ENCODE results near the gene GFRAL.

The GFRAL gene

DNA sequence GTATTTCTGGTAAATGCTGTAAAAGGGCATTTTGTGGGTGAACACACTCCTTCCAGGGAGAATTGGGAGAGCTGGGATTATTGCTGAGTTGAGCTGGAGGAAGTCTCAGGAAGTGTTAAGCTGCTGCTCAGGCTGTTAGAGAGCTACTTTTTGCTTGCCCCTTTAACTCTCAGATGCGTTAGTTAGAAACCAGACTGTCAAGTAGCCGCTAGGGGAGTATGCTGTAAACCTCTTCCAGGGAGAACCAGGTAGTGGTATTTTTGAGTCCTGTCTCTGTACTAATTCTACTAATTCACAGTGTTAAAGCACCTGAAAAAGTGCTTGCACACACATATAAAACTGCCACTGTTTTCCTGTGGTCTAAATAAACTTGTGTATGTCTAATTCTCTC lies 6.6 kb upstream of the GFRAL start:
- Histone ChIP-seq H3K4me3 (ENCODE audit: low read length) (no peak overlapping the region), H3K27me3 (ENCODE audit: control insufficient read depth, insufficient read depth, low read length) (no peaks in the 10 kb centered on the region), H3K27ac (ENCODE audit: low read length) (no peak overlapping the region), H3K36me3 (ENCODE audit: control insufficient read depth, insufficient read depth, low read length) (no peaks in the 10 kb centered on the region), H3K9me3 (ENCODE audit: control insufficient read depth, insufficient read depth, low read length) (no peaks in the 10 kb centered on the region), H3K4me1 (ENCODE audit: control insufficient read depth, insufficient read depth, low read length) (no peaks in the 10 kb centered on the region)
- no peak for DNase-seq (ENCODE audit: low read depth, low spot score)
- no CpG with 5 or more reads among the region's 2 CpGs for WGBS (ENCODE audit: insufficient coverage, insufficient read length)

DNA sequence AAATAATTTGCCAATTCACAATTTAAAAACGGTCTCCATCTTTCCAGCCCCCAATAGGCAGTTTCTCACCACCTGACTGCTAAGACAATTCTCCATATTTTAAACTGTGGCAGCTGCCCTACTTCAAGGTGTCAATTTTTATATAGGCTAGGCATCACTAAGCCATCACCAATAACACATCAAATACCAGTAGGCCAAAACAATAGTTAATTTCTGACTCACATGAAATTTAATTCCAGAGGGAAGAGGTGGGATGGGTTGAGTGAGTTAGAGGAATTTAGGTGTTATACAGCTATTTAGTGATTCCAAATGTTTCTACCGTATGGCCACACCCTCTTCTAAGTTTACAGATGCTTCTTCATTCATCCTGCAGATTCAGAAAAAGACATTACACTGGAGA lies 49.9 kb downstream of the GFRAL start:
- no CpG with 5 or more reads among the region's 2 CpGs for WGBS (ENCODE audit: insufficient coverage, insufficient read length)
- Histone ChIP-seq H3K4me1 (ENCODE audit: control insufficient read depth, insufficient read depth, low read length) (no peaks in the 10 kb centered on the region), H3K27ac (ENCODE audit: low read length) (no peak overlapping the region), H3K9me3 (ENCODE audit: control insufficient read depth, insufficient read depth, low read length) (no peaks in the 10 kb centered on the region), H3K4me3 (ENCODE audit: low read length) (no peak overlapping the region), H3K27me3 (ENCODE audit: control insufficient read depth, insufficient read depth, low read length) (no peaks in the 10 kb centered on the region), H3K36me3 (ENCODE audit: control insufficient read depth, insufficient read depth, low read length) (no peaks in the 10 kb centered on the region)
- no peak for DNase-seq (ENCODE audit: low read depth, low spot score)

DNA sequence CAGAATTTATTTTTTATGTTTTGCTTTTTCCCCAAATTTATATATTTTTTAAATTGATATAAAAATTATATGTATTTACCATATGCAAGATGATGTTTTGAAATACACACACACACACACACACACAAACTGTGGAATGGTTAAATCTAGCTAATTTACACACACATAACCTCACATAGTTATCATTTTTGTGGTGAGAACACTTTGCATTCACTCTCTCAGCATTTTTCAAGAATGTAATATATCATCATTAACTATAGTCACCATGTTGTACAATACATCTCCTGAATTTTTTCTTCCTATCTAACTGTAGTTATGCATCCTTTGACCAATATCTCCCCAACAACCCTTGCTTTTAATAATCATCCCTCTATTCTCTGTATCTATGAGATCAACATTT lies 52.2 kb downstream of the GFRAL start:
- no peaks in the 10 kb centered on the region; the same call in 1 of the 2 replicates for H3K9me3 ChIP-seq (ENCODE audit: control insufficient read depth, insufficient read depth, low read length)
- no peaks in the 10 kb centered on the region for H3K4me1 ChIP-seq (ENCODE audit: control insufficient read depth, insufficient read depth, low read length)
- H3K27me3 ChIP-seq (ENCODE audit: control insufficient read depth, insufficient read depth, low read length), result no peaks in the 10 kb centered on the region
- H3K36me3 ChIP-seq (ENCODE audit: control insufficient read depth, insufficient read depth, low read length), result no peaks in the 10 kb centered on the region
- H3K4me3 ChIP-seq (ENCODE audit: low read length), result no peak overlapping the region
- DNase-seq (ENCODE audit: low read depth, low spot score), result no peak
- H3K27ac ChIP-seq (ENCODE audit: low read length), result no peak overlapping the region

DNA sequence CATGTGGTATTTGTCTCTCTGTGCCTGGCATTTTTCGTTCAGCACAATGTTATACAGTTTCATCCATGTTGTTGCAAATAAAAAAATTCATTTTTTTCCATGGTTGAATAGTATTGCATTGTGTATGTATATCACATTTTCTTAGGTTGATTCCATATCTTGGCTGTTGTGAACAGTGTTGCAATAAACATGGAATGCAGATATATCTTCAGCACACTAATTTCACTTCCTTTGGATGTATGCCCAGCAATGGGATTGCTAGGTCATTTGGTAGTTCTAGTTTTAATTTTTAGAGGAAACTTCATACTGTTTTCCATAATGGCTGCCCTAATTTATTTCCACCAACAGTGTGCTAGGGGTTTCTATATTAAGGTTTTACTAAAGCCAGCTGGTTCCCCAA lies 52.6 kb downstream of the GFRAL start:
- Histone ChIP-seq H3K27ac (ENCODE audit: low read length) (no peak overlapping the region), H3K27me3 (ENCODE audit: control insufficient read depth, insufficient read depth, low read length) (no peaks in the 10 kb centered on the region), H3K4me1 (ENCODE audit: control insufficient read depth, insufficient read depth, low read length) (no peaks in the 10 kb centered on the region), H3K9me3 (ENCODE audit: control insufficient read depth, insufficient read depth, low read length) (no peaks in the 10 kb centered on the region; the same call in 1 of the 2 replicates), H3K36me3 (ENCODE audit: control insufficient read depth, insufficient read depth, low read length) (no peaks in the 10 kb centered on the region), H3K4me3 (ENCODE audit: low read length) (no peak overlapping the region)
- no CpG with 5 or more reads among the region's 1 CpG for WGBS (ENCODE audit: insufficient coverage, insufficient read length)
- DNase-seq (ENCODE audit: low read depth, low spot score), result no peak

DNA sequence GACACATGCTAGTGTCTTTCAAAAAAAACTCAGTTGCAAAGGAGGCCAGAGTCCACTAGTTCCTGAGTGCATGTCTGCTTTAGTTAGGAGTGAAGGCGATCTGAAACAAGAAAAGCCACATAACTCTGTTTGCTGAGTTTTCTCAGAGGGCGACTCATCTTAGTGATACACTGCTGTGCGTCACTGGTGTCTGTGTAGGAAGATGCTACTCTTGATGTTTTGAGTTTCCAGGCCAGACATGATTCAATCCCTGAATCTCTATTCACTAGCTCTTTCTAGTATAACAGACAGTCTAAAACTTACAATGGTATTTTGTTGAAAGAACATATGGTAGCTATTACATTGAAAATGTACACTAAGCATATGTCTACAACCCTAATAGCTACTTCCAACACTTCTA lies 60.9 kb downstream of the GFRAL start:
- no CpG with 5 or more reads among the region's 3 CpGs for WGBS (ENCODE audit: insufficient coverage, insufficient read length)
- no peaks in the 10 kb centered on the region for H3K4me1 ChIP-seq (ENCODE audit: control insufficient read depth, insufficient read depth, low read length)
- no peaks in the 10 kb centered on the region for H3K27me3 ChIP-seq (ENCODE audit: control insufficient read depth, insufficient read depth, low read length)
- H3K36me3 ChIP-seq (ENCODE audit: control insufficient read depth, insufficient read depth, low read length), result no peaks in the 10 kb centered on the region
- H3K4me3 ChIP-seq (ENCODE audit: low read length), result no peak overlapping the region
- H3K27ac ChIP-seq (ENCODE audit: low read length), result no peak overlapping the region
- no peak for DNase-seq (ENCODE audit: low read depth, low spot score)
- H3K9me3 ChIP-seq (ENCODE audit: control insufficient read depth, insufficient read depth, low read length), result no peaks in the 10 kb centered on the region; the same call in 1 of the 2 replicates

DNA sequence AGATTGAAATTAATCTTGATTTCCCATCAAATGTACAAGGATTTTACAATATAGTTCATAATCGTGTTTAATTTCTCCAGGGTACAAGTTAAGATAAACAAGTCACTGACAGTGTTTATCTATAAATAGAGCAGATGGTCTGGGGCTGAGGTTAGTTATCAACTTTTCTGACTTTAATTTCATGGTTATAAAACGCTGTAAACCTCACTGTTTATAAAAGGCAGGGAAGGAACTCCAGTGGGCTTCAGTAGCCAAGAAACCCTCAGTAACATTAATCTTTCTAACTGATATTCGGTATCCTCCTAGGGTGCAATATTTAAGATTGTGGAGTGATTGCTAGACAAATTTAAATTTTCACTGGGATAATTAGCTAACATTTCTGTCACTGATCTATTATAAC lies 68.6 kb downstream of the GFRAL start:
- Histone ChIP-seq H3K4me1 (ENCODE audit: control insufficient read depth, insufficient read depth, low read length) (no peaks in the 10 kb centered on the region), H3K36me3 (ENCODE audit: control insufficient read depth, insufficient read depth, low read length) (no peaks in the 10 kb centered on the region), H3K9me3 (ENCODE audit: control insufficient read depth, insufficient read depth, low read length) (no peaks in the 10 kb centered on the region), H3K27ac (ENCODE audit: low read length) (no peak overlapping the region), H3K4me3 (ENCODE audit: low read length) (no peak overlapping the region), H3K27me3 (ENCODE audit: control insufficient read depth, insufficient read depth, low read length) (no peaks in the 10 kb centered on the region)
- WGBS (ENCODE audit: insufficient coverage, insufficient read length), result no CpG with 5 or more reads among the region's 3 CpGs
- DNase-seq (ENCODE audit: low read depth, low spot score), result no peak

DNA sequence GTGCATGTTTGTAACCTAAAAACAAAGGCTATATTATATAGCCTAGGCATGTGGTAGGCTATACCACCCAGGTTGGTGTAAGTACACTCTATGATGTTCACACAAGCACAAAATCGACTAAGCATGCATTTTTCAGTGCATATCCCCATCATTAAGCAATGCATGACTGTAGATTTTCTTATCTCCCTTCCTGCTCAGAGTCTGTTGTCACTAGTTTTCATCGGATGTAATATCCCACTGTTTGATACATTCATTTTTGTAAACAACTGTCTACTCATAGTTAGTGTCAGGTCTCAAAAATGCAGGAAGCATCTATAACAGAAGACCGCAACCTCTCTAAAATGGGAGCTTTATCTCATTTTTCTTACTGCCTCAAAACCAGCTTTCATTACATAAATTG lies 70.7 kb downstream of the GFRAL start:
- H3K4me1 ChIP-seq (ENCODE audit: control insufficient read depth, insufficient read depth, low read length), result no peaks in the 10 kb centered on the region
- H3K4me3 ChIP-seq (ENCODE audit: low read length), result no peak overlapping the region
- WGBS (ENCODE audit: insufficient coverage, insufficient read length), result no CpG with 5 or more reads among the region's 3 CpGs
- no peaks in the 10 kb centered on the region for H3K27me3 ChIP-seq (ENCODE audit: control insufficient read depth, insufficient read depth, low read length)
- H3K36me3 ChIP-seq (ENCODE audit: control insufficient read depth, insufficient read depth, low read length), result no peaks in the 10 kb centered on the region
- H3K9me3 ChIP-seq (ENCODE audit: control insufficient read depth, insufficient read depth, low read length), result no peaks in the 10 kb centered on the region
- DNase-seq (ENCODE audit: low read depth, low spot score), result no peak
- no peak overlapping the region for H3K27ac ChIP-seq (ENCODE audit: low read length)

DNA sequence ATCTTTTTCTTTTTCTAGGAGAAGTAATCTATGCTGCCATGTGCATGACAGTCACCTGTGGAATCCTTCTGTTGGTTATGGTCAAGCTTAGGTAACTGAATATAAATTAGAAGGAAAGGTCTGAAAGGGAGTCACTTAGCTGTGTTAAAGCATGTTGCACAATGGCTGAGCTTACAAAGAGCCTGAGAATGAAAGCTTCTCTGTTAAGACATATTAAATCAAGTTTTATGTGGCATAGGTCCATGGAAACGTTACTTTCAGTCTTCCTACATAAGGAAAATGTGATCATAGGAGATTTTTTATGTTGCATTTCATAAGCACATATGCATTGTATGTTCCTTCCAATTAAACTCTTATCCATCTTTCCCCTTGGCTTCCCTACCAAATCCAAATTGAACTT lies 72.1 kb downstream of the GFRAL start:
- Histone ChIP-seq H3K4me3 (ENCODE audit: low read length) (no peak overlapping the region), H3K4me1 (ENCODE audit: control insufficient read depth, insufficient read depth, low read length) (no peaks in the 10 kb centered on the region), H3K36me3 (ENCODE audit: control insufficient read depth, insufficient read depth, low read length) (no peaks in the 10 kb centered on the region), H3K9me3 (ENCODE audit: control insufficient read depth, insufficient read depth, low read length) (no peaks in the 10 kb centered on the region), H3K27me3 (ENCODE audit: control insufficient read depth, insufficient read depth, low read length) (no peaks in the 10 kb centered on the region), H3K27ac (ENCODE audit: low read length) (no peak overlapping the region)
- no peak for DNase-seq (ENCODE audit: low read depth, low spot score)
- WGBS (ENCODE audit: insufficient coverage, insufficient read length), result no CpG with 5 or more reads among the region's 1 CpG

DNA sequence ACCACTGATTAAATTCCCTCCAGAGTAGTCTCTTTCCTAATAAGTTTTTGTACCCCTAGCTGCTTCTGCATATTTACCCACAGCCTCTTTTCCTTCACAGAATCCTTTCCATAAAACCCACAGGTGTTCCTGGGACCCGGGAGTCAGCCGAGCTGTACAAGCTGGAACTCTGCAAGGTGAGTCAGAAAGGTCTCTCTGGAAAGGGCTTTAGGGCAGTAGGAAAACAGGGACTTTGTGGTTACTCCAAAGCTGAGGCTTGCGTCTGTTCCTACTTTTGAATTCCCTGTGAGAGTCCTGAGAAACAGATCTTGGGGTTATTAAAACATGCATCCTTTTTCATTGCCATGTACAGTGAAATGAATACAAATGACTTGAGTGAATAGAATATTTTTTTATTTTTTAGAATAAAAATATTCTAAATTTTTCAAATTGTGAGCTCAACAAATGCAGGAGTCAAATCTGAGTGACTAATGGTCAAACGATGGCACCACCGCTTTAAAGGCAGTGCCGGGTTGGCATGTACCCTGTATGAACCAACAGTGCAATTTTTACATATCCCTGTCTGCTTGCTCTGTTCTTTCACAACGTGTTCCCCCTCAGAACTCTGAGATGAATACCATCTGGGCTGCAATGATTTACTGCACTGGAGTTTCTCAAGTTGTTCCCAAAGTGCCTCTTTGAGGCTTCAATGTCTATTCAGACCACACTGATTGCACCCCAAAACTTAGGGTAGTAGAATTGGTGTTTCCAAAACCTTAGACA lies 78.4 kb downstream of the GFRAL start:
- Histone ChIP-seq H3K9me3 (ENCODE audit: control insufficient read depth, insufficient read depth, low read length) (no peaks in the 10 kb centered on the region), H3K4me3 (ENCODE audit: low read length) (no peak overlapping the region), H3K27me3 (ENCODE audit: control insufficient read depth, insufficient read depth, low read length) (no peaks in the 10 kb centered on the region), H3K36me3 (ENCODE audit: control insufficient read depth, insufficient read depth, low read length) (no peaks in the 10 kb centered on the region), H3K4me1 (ENCODE audit: control insufficient read depth, insufficient read depth, low read length) (no peaks in the 10 kb centered on the region), H3K27ac (ENCODE audit: low read length) (no peak overlapping the region)
- WGBS (ENCODE audit: insufficient coverage, insufficient read length), result no CpG with 5 or more reads among the region's 7 CpGs
- DNase-seq (ENCODE audit: low read depth, low spot score), result no peak

DNA sequence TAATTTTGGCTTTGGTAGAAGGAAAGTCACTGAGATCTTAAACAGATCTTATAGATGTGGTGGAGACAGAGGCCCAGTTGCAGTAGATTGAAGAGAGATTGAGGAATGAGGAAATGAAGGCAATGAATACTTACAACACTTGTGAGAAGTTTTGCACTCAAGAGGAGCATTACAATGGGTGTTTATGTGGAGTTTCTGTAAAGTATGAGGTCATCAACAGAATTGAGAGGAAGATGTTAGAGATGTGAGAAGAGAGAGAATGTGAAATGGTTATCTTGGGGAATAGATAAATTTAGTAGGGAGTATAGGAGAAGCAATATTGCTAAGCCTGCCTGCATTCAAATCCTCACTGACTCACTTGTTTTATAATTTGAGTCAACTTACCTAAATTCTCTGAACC lies 83.4 kb downstream of the GFRAL start:
- Histone ChIP-seq H3K4me3 (ENCODE audit: low read length) (no peak overlapping the region), H3K9me3 (ENCODE audit: control insufficient read depth, insufficient read depth, low read length) (no peaks in the 10 kb centered on the region), H3K27ac (ENCODE audit: low read length) (no peak overlapping the region), H3K27me3 (ENCODE audit: control insufficient read depth, insufficient read depth, low read length) (no peaks in the 10 kb centered on the region), H3K4me1 (ENCODE audit: control insufficient read depth, insufficient read depth, low read length) (no peaks in the 10 kb centered on the region), H3K36me3 (ENCODE audit: control insufficient read depth, insufficient read depth, low read length) (no peaks in the 10 kb centered on the region)
- no peak for DNase-seq (ENCODE audit: low read depth, low spot score)

DNA sequence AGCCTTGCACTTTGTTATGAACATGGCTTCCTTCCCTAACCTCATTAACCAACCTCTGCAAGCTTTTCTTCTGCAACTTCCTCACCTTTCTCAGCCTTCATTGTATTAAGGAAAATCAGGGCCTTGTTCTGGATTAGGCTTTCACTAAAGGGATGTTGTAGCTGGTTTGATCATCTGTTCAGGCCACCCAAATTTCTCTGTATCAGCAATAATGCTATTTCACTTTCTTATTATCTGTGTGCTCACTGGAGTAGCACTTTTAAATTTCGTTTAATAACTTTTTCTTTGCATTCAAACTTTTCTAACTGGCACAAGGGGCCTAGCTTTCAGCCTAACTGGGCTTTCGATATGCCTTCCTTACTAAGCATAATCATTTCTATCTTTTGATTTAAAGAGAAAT lies 96.7 kb downstream of the GFRAL start:
- WGBS (ENCODE audit: insufficient coverage, insufficient read length), result no CpG with 5 or more reads among the region's 2 CpGs
- Histone ChIP-seq H3K36me3 (ENCODE audit: control insufficient read depth, insufficient read depth, low read length) (no peaks in the 10 kb centered on the region), H3K9me3 (ENCODE audit: control insufficient read depth, insufficient read depth, low read length) (no peaks in the 10 kb centered on the region)

More for the DNA sequence above, 96.7 kb downstream of the GFRAL start:
- DNase-seq (ENCODE audit: low read depth, low spot score), result no peak
- Histone ChIP-seq H3K4me3 (ENCODE audit: low read length) (no peak overlapping the region), H3K4me1 (ENCODE audit: control insufficient read depth, insufficient read depth, low read length) (no peaks in the 10 kb centered on the region), H3K27me3 (ENCODE audit: control insufficient read depth, insufficient read depth, low read length) (no peaks in the 10 kb centered on the region), H3K27ac (ENCODE audit: low read length) (no peak overlapping the region)

Data from iPS DF 6.9 (cell line).